ENCODE data around the gene SLC29A3.

GRCh38 chr10:71390461-71390835 is 71.4 kb downstream of the SLC29A3 start:
- TF ChIP-seq EZH2 (IDR thresholded peaks at IDR 0.05) (no peak), POLR2AphosphoS5 (IDR thresholded peaks at IDR 0.05; ENCODE audit: borderline replicate concordance, low read depth, low read length) (no peak), FOXP2 (optimal IDR thresholded peaks at IDR 0.05; ENCODE audit: control extremely low read depth, extremely low read length, insufficient read depth) (no peak)

Measured in SK-N-MC (cell line).